ENCODE measurements around the gene TCAIM.
"Not testable (repeated sequence)": the region's sequence is repeated elsewhere in the genome, so short reads cannot be mapped to it uniquely, and the experiment has no call there.

Gene TCAIM

DNA sequence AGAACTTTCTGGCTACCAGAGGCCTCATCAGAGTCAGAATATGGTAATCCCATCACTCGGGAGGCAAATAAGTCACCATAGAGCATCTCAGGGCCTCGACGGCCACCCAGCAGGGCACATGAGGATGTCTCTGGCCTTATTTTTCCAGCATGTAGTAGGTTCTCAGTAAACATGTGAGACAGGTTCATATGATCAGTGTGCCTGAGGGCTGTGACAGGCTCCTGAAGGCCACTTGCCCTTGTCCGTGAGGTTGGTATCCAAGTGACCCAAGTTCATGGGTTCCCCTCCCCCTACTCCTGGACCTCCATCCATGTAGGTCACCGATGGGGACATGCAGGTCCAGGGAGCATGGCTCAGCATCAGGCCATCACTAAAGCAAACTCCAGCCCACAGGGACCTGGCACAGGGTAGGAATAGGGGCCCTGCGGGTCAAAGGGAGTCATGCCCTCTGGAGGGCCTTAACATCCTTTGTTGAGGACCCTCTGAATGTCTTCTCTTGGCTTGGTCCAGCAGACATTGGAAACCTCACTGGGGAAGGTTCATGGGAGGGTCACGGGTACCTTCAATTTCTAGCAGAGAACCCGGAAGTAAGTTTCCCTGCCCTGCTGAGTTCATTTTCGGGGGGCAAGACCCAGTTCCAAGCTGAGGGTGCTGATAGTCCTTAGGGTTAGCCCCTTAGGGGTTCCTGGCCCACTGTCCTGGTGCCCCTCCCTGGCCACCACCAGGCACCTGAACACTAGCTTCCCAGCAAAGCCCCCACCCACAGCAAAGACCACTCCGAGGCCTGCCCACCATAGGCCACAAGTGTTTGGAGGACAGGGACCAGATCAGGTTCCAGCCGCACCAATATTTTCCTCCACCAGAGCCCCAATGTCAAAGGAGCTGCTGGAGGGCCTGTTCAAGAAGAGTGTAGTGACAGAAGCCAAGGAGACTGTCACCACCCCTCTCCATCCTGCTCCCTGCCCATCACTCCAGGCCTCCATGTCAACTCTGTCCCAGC is 77.8 kb downstream of the TCAIM start:
- H3K9me2 ChIP-seq (replicated peaks; ENCODE audit: control insufficient read depth, low read length): no peaks in the 10 kb centered on the region
- no peaks in the 10 kb centered on the region for H3K36me3 ChIP-seq (ENCODE audit: control insufficient read depth, low read length)
- H3K4me2 ChIP-seq (ENCODE audit: low read length): no peak overlapping the region
- H3K9me3 ChIP-seq (ENCODE audit: control insufficient read depth, insufficient read depth, low read length): no peaks in the 10 kb centered on the region
- no peaks in the 10 kb centered on the region for H3K27me3 ChIP-seq (ENCODE audit: control insufficient read depth, low read length)
- no peak overlapping the region for H3K4me3 ChIP-seq (ENCODE audit: low read length)
- H3K79me2 ChIP-seq (ENCODE audit: control insufficient read depth, low read length): no peaks in the 10 kb centered on the region
- no peaks in the 10 kb centered on the region for H4K20me1 ChIP-seq (ENCODE audit: control insufficient read depth, insufficient read depth, low read depth, low read length)
- H3F3A ChIP-seq (ENCODE audit: control insufficient read depth, insufficient read depth): no peaks in the 10 kb centered on the region
- TF ChIP-seq EZH2phosphoT487 (IDR thresholded peaks at IDR 0.05; ENCODE audit: borderline replicate concordance, low read length): no peak
- TF ChIP-seq, protein P1, sequence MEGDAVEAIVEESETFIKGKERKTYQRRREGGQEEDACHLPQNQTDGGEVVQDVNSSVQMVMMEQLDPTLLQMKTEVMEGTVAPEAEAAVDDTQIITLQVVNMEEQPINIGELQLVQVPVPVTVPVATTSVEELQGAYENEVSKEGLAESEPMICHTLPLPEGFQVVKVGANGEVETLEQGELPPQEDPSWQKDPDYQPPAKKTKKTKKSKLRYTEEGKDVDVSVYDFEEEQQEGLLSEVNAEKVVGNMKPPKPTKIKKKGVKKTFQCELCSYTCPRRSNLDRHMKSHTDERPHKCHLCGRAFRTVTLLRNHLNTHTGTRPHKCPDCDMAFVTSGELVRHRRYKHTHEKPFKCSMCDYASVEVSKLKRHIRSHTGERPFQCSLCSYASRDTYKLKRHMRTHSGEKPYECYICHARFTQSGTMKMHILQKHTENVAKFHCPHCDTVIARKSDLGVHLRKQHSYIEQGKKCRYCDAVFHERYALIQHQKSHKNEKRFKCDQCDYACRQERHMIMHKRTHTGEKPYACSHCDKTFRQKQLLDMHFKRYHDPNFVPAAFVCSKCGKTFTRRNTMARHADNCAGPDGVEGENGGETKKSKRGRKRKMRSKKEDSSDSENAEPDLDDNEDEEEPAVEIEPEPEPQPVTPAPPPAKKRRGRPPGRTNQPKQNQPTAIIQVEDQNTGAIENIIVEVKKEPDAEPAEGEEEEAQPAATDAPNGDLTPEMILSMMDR (IDR thresholded peaks at IDR 0.05; ENCODE audit: low read depth, low read length, poor library complexity, severe bottlenecking): no peak
- no peaks in the 10 kb centered on the region for H3K4me1 ChIP-seq (ENCODE audit: control insufficient read depth, low read length)
- no peak overlapping the region for H3K27ac ChIP-seq (ENCODE audit: low read depth, low read length)

DNA sequence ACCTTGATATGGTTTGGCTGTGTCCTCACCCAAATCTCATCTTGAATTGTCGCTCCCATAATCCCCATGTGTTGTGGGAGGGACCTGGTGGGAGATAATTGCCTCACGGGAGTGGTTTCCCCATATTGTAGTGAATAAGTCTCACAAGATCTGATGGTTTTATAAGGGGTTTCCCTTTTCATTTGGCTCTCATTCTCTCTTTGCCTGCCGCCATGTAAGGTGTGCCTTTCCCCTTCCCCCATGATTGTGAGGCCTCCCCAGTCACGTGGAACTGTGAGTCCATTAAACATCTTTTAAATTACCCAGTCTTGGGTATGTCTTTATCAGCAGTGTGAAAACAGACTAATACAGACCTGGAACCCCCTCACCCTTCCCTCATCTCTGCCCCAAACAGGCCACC is 79.6 kb downstream of the TCAIM start:
- H3K4me2 ChIP-seq (ENCODE audit: low read length): not testable (repeated sequence)

DNA sequence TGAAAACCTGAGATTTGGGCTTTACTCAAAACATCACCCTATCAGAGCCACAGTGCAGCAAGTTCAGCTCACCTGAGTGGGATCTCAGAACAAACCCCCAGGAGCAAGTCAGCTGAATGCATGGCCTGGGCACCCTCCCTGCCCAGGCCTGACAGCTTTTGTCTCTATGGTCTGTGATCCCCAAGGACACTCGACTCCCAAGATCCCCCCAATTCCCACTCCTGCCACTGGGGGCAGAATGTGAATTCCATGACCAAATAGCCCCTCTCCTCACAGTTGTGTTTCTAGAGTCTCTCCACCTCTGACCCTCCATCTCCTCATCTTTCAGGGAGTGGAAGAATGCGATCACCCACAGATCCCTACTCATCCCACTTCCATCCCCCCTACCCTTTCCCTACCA is 80.0 kb downstream of the TCAIM start:
- no peaks in the 10 kb centered on the region for H3K9me3 ChIP-seq (ENCODE audit: control insufficient read depth, insufficient read depth, low read length)
- no peaks in the 10 kb centered on the region for H3K9me2 ChIP-seq (replicated peaks; ENCODE audit: control insufficient read depth, low read length)
- H3K79me2 ChIP-seq (ENCODE audit: control insufficient read depth, low read length): no peaks in the 10 kb centered on the region
- H3K27me3 ChIP-seq (ENCODE audit: control insufficient read depth, low read length): no peaks in the 10 kb centered on the region
- no peak overlapping the region for H3K4me3 ChIP-seq (ENCODE audit: low read length)
- no peaks in the 10 kb centered on the region for H3K4me1 ChIP-seq (ENCODE audit: control insufficient read depth, low read length)
- no peak overlapping the region for H3K4me2 ChIP-seq (ENCODE audit: low read length)
- no peaks in the 10 kb centered on the region for H4K20me1 ChIP-seq (ENCODE audit: control insufficient read depth, insufficient read depth, low read depth, low read length)
- H3K27ac ChIP-seq (ENCODE audit: low read depth, low read length): no peak overlapping the region
- H3F3A ChIP-seq (ENCODE audit: control insufficient read depth, insufficient read depth): no peaks in the 10 kb centered on the region
- no peaks in the 10 kb centered on the region for H3K36me3 ChIP-seq (ENCODE audit: control insufficient read depth, low read length)
- no peak for TF ChIP-seq EZH2phosphoT487 (IDR thresholded peaks at IDR 0.05; ENCODE audit: borderline replicate concordance, low read length)
- TF ChIP-seq, protein P1 (IDR thresholded peaks at IDR 0.05; ENCODE audit: low read depth, low read length, poor library complexity, severe bottlenecking): peak; percentile 49

More for the DNA sequence above, 79.6 kb downstream of the TCAIM start:
- not testable (repeated sequence) for H3F3A ChIP-seq (ENCODE audit: control insufficient read depth, insufficient read depth); H3K79me2 ChIP-seq (ENCODE audit: control insufficient read depth, low read length); H3K27me3 ChIP-seq (ENCODE audit: control insufficient read depth, low read length); H3K4me1 ChIP-seq (ENCODE audit: control insufficient read depth, low read length); H3K27ac ChIP-seq (ENCODE audit: low read depth, low read length); H3K9me3 ChIP-seq (ENCODE audit: control insufficient read depth, insufficient read depth, low read length); H4K20me1 ChIP-seq (ENCODE audit: control insufficient read depth, insufficient read depth, low read depth, low read length); H3K9me2 ChIP-seq (replicated peaks; ENCODE audit: control insufficient read depth, low read length); H3K36me3 ChIP-seq (ENCODE audit: control insufficient read depth, low read length); H3K4me3 ChIP-seq (ENCODE audit: low read length)

Data from DOHH2 (cell line).